GM12878 (cell line): ENCODE results near the gene ZNF554. TPM values are rescaled to one million over a fixed set of nuclear protein-coding genes. Genes with fewer than 3 reads are reported as not detected.
A peak's percentile ranks its signal among the peaks of the same experiment; 100 is the strongest.

ENCODE experiments used
- ATF3 ChIP-seq: IDR thresholded peaks from 2 replicates; pipeline ENCODE4 v1.6.1; 2011; ENCODE audit warnings: low read depth, mild to moderate bottlenecking, low read length, moderate library complexity, borderline replicate concordance; ENCODE audit errors: extremely low read depth
- BACH1 ChIP-seq: fragments of 450-650 bp; IDR thresholded peaks from 2 replicates; pipeline ENCODE4 v1.6.1; 2017; ENCODE audit warnings: mild to moderate bottlenecking, borderline replicate concordance
- BMI1 ChIP-seq: fragments of 450-650 bp; IDR thresholded peaks from 2 replicates; pipeline ENCODE4 v1.6.1; 2016; ENCODE audit warnings: mild to moderate bottlenecking, moderate library complexity, borderline replicate concordance
- CBX3 ChIP-seq: fragments of 200-600 bp; sonication (generic); IDR thresholded peaks from 2 replicates; pipeline ENCODE4 v1.6.1; 2016; ENCODE audit warnings: low read depth, borderline replicate concordance
- CHD1 ChIP-seq: IDR thresholded peaks from 2 replicates; pipeline ENCODE4 v1.6.1; 2012; ENCODE audit warnings: low read depth, low read length, improper control_type of control experiment
- CHD2 ChIP-seq: IDR thresholded peaks from 2 replicates; pipeline ENCODE4 v1.6.1; 2011; ENCODE audit warnings: low read depth, low read length, improper control_type of control experiment, borderline replicate concordance
- DPF2 ChIP-seq: fragments of 450-650 bp; IDR thresholded peaks from 2 replicates; pipeline ENCODE4 v1.6.1; 2017; ENCODE audit warnings: mild to moderate bottlenecking
- IRF3 ChIP-seq: fragments of 450-650 bp; IDR thresholded peaks from 2 replicates; pipeline ENCODE4 v1.6.1; 2014; ENCODE audit warnings: mild to moderate bottlenecking
- JUNB ChIP-seq: IDR thresholded peaks from 2 replicates; pipeline ENCODE4 v1.6.1; 2016; ENCODE audit warnings: antibody characterized with exemption, mild to moderate bottlenecking
- LARP7 ChIP-seq: fragments of 450-650 bp; IDR thresholded peaks from 2 replicates; pipeline ENCODE4 v1.6.1; 2017; ENCODE audit warnings: mild to moderate bottlenecking
- NBN ChIP-seq: fragments of 450-650 bp; IDR thresholded peaks from 2 replicates; pipeline ENCODE4 v1.6.1; 2016
- NFYB ChIP-seq: IDR thresholded peaks from 2 replicates; pipeline ENCODE4 v1.6.1; 2011; ENCODE audit warnings: low read depth, mild to moderate bottlenecking, low read length, improper control_type of control experiment, moderate library complexity; ENCODE audit not compliant: insufficient read depth
- SP1 ChIP-seq: IDR thresholded peaks from one replicate; pipeline ENCODE4 v1.6.1; 2011; ENCODE audit warnings: low read depth, low read length
- SREBF1 ChIP-seq: IDR thresholded peaks from 2 replicates; pipeline ENCODE4 v1.6.1; 2012; ENCODE audit warnings: mild to moderate bottlenecking, low read length
- STAT3 ChIP-seq: IDR thresholded peaks from 2 replicates; pipeline ENCODE4 v1.6.1; 2011; ENCODE audit warnings: low read depth, low read length, improper control_type of control experiment
- ZNF207 ChIP-seq: fragments of 450-650 bp; IDR thresholded peaks from 2 replicates; pipeline ENCODE4 v1.6.1; 2014; ENCODE audit warnings: antibody characterized with exemption, mild to moderate bottlenecking, borderline replicate concordance
- polyA plus RNA-seq, 11 experiments: library from polyadenylated mRNA; depleted of rRNA in 4 of 11; unstranded in 6 of 11; stranded (reverse) in 5 of 11; fragments of >200 nt; fragmentation: Nextera tagmentation in 4 of 11; fragmentation: Illumina TruSeq in 1 of 11; extraction: Ambion mirVana in 4 of 11; extraction: Trizol in 1 of 11; gene quantifications; 1 replicate in 1 of 11; 2 replicates in 10 of 11; pipeline versions ENCODE4 v1.2.1 to v1.2.3, GENCODE V29; 2011 to 2016; ENCODE audit warnings: inconsistent platforms in 2 of 11, missing spikeins in 2 of 11, low read depth in 1 of 11
- total RNA-seq, 4 experiments: library from RNA; depleted of rRNA in 3 of 4; stranded (reverse); fragments of >200 nt in 3 of 4; fragmentation: Illumina TruSeq in 1 of 4; extraction: Trizol in 1 of 4; gene quantifications; 2 replicates each; pipeline versions ENCODE4 v1.2.1 to v1.2.3, GENCODE V29; 2013 to 2021
- TF ChIP-seq, protein P1 (sequence below): IDR thresholded peaks from 2 replicates; pipeline ENCODE4 v1.6.1; 2012; ENCODE audit warnings: improper control_type of control experiment, low read depth, low read length; ENCODE audit not compliant: insufficient replicate concordance
- TF ChIP-seq, protein P2 (sequence below): IDR thresholded peaks from 2 replicates; pipeline ENCODE4 v1.6.1; 2011; ENCODE audit warnings: borderline replicate concordance, low read depth, mild to moderate bottlenecking, moderate library complexity, low read length; ENCODE audit not compliant: insufficient read depth, poor library complexity, severe bottlenecking
- TF ChIP-seq, protein P3 (sequence below): fragments of 450-650 bp; IDR thresholded peaks from 2 replicates; pipeline ENCODE4 v1.6.1; 2016; ENCODE audit warnings: mild to moderate bottlenecking

The ZNF554 gene
- total and polyA plus RNA-seq, 10 of the 15 experiments (the other 5 are each of a cell fraction or from before 2014, with no cell fraction given), result 0.19 to 2.1 (median 1.4) TPM

DNA sequence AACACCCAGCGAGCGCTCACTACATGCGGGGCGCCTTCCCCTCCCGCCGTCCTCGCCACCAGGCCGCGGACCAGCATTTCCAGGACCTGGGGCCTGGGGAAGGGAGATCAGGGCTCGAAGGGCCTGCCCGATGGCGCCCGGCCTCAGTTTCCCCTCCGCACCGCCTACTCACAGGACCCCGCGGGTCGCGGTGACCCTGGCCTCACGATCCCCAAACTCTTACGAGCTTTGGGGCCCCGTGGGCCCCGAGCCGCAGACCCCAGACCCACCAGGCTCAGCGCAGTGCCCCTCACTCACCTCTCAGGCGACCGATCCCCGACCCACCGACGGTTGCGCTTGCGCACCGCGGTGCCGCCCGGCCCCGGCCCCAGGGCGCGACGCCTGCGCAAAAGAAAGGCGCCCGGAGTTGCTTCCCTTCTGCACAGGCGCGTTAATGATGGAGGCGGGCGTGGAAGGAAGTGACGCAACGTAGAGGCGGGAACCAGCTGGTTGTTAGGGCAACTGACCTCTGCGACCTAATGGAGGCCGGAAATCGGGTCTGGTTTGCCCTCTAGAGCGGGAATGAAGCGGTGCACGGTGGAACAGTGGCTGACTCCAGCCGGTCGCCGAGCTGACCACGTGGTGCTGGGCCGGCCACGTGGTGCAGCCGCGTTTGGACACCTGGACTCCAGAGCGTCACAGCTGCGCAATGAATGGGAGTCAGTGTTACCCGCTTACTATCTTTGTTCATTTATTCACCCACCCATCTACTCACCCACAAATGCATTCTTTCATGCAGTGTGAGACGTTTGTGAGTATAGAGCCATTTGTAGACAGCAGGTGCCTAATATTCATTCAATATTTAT is 36.5 kb upstream of the ZNF554 start, which contains the start of gene SGTA (continued):
- TF ChIP-seq, protein P1, sequence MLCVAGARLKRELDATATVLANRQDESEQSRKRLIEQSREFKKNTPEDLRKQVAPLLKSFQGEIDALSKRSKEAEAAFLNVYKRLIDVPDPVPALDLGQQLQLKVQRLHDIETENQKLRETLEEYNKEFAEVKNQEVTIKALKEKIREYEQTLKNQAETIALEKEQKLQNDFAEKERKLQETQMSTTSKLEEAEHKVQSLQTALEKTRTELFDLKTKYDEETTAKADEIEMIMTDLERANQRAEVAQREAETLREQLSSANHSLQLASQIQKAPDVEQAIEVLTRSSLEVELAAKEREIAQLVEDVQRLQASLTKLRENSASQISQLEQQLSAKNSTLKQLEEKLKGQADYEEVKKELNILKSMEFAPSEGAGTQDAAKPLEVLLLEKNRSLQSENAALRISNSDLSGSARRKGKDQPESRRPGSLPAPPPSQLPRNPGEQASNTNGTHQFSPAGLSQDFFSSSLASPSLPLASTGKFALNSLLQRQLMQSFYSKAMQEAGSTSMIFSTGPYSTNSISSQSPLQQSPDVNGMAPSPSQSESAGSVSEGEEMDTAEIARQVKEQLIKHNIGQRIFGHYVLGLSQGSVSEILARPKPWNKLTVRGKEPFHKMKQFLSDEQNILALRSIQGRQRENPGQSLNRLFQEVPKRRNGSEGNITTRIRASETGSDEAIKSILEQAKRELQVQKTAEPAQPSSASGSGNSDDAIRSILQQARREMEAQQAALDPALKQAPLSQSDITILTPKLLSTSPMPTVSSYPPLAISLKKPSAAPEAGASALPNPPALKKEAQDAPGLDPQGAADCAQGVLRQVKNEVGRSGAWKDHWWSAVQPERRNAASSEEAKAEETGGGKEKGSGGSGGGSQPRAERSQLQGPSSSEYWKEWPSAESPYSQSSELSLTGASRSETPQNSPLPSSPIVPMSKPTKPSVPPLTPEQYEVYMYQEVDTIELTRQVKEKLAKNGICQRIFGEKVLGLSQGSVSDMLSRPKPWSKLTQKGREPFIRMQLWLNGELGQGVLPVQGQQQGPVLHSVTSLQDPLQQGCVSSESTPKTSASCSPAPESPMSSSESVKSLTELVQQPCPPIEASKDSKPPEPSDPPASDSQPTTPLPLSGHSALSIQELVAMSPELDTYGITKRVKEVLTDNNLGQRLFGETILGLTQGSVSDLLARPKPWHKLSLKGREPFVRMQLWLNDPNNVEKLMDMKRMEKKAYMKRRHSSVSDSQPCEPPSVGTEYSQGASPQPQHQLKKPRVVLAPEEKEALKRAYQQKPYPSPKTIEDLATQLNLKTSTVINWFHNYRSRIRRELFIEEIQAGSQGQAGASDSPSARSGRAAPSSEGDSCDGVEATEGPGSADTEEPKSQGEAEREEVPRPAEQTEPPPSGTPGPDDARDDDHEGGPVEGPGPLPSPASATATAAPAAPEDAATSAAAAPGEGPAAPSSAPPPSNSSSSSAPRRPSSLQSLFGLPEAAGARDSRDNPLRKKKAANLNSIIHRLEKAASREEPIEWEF, result no peak
- TF ChIP-seq ZNF207 (no peak; the same call in 1 of the 2 replicates), ATF3 (peak; percentile 97), IRF3 (peak; percentile 41; the same call in 1 of the 2 replicates), SREBF1 (no peak), NFYB (no peak), CBX3 (no peak), LARP7 (peak; percentile 63; the same call in 1 of the 2 replicates), STAT3 (no peak), SP1 (peak; percentile 71), JUNB (no peak), DPF2 (no peak; the same call in 1 of the 2 replicates), BACH1 (no peak), CHD2 (peak; percentile 71; the same call in 1 of the 2 replicates), NBN (peak; percentile 79; the same call in 1 of the 2 replicates), BMI1 (peak; percentile 98), CHD1 (0 out of 2 replicates have a peak, but pooled peaks have one; percentile 48)
- TF ChIP-seq, protein P2, sequence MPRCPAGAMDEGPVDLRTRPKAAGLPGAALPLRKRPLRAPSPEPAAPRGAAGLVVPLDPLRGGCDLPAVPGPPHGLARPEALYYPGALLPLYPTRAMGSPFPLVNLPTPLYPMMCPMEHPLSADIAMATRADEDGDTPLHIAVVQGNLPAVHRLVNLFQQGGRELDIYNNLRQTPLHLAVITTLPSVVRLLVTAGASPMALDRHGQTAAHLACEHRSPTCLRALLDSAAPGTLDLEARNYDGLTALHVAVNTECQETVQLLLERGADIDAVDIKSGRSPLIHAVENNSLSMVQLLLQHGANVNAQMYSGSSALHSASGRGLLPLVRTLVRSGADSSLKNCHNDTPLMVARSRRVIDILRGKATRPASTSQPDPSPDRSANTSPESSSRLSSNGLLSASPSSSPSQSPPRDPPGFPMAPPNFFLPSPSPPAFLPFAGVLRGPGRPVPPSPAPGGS, result no peak
- TF ChIP-seq, protein P3, sequence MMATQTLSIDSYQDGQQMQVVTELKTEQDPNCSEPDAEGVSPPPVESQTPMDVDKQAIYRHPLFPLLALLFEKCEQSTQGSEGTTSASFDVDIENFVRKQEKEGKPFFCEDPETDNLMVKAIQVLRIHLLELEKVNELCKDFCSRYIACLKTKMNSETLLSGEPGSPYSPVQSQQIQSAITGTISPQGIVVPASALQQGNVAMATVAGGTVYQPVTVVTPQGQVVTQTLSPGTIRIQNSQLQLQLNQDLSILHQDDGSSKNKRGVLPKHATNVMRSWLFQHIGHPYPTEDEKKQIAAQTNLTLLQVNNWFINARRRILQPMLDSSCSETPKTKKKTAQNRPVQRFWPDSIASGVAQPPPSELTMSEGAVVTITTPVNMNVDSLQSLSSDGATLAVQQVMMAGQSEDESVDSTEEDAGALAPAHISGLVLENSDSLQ, result peak; percentile 78
